Astrocyte of the spinal cord (primary cell): ENCODE results near the gene DPP10.

ENCODE experiments used
- DNase-seq: peaks from one replicate; pipeline ENCODE4 v3.0.0; 2011; ENCODE audit warnings: low read depth, low spot score
- H3K4me3 ChIP-seq: 2 replicates; pipeline ENCODE4 v1.5.1; 2011; ENCODE audit warnings: low read depth, mild to moderate bottlenecking, low read length, moderate library complexity
- in situ Hi-C: cut with HindIII; loops from 2 replicates; pipeline ENCODE4 v1.10.0; 2017; ENCODE audit warnings: low sequenced_read_pairs
- TF ChIP-seq, protein P1 (sequence below): IDR thresholded peaks from 2 replicates; pipeline ENCODE4 v1.5.1; 2012; ENCODE audit warnings: low read depth, mild to moderate bottlenecking, low read length, inconsistent platforms

The DPP10 gene

DNA sequence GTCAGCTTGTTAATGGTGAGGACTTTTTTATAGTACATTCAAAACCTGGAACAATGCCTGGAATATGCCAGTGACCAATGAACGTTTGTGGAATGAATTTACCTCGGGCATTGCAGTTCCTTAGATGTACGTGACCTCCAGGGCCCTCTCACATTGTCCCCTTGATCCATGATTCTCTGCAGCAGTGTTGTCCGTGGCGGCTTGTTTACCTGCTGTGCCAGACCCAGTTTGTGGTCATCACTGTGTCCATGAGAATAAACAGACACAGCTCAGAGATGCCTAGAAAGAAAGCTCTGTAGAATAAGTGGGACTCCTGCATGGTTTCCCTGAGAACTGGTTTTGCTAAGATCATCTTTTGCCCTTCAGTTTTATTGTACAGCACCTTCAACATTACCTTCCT lies 1132.2 kb downstream of the DPP10 start:
- no peak overlapping the region for H3K4me3 ChIP-seq
- in situ Hi-C loops: no loop called here
- DNase-seq: no peak
- TF ChIP-seq, protein P1, sequence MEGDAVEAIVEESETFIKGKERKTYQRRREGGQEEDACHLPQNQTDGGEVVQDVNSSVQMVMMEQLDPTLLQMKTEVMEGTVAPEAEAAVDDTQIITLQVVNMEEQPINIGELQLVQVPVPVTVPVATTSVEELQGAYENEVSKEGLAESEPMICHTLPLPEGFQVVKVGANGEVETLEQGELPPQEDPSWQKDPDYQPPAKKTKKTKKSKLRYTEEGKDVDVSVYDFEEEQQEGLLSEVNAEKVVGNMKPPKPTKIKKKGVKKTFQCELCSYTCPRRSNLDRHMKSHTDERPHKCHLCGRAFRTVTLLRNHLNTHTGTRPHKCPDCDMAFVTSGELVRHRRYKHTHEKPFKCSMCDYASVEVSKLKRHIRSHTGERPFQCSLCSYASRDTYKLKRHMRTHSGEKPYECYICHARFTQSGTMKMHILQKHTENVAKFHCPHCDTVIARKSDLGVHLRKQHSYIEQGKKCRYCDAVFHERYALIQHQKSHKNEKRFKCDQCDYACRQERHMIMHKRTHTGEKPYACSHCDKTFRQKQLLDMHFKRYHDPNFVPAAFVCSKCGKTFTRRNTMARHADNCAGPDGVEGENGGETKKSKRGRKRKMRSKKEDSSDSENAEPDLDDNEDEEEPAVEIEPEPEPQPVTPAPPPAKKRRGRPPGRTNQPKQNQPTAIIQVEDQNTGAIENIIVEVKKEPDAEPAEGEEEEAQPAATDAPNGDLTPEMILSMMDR: no peak

DNA sequence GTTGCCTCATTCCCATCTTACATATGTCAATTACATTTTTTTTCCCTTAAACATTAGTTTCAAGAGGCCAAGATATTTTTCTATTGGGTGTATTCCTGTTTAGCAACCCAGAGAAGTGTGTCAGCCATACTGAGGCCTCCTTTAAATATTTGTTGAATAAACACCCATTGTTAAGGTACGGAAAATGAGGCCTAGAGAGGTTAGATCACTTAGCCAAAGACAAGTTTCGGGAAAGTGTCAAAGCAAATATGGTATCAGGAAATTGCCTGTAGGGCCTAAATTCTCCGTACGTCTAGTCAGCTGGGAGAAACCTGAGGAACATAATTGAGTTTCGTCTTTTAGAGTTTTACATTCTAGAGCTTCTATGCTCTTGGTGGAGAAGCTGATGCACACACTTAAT lies 1138.3 kb downstream of the DPP10 start:
- no peak overlapping the region for H3K4me3 ChIP-seq
- no peak for DNase-seq
- in situ Hi-C loops: no loop called here
- TF ChIP-seq, protein P1: no peak

DNA sequence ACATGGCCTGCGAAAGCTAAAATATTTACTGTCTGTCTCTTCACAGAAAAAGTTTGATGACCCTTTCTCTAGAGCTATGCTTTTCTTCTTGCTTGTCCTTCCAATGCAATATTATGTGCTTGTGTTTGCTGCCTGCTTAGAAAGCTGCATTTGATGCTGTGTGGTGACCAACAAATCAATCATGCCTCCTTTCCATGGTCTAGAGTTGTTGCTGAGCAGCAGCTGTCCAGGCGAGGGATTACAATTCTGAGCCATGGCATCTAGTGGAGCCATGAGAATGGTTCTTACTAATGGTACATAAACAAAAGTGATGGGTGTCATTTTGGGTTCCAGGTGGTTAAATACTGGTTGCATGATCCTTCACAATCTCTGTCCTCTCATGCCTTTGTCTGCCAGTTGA lies 1142.1 kb downstream of the DPP10 start:
- TF ChIP-seq, protein P1: no peak

DNA sequence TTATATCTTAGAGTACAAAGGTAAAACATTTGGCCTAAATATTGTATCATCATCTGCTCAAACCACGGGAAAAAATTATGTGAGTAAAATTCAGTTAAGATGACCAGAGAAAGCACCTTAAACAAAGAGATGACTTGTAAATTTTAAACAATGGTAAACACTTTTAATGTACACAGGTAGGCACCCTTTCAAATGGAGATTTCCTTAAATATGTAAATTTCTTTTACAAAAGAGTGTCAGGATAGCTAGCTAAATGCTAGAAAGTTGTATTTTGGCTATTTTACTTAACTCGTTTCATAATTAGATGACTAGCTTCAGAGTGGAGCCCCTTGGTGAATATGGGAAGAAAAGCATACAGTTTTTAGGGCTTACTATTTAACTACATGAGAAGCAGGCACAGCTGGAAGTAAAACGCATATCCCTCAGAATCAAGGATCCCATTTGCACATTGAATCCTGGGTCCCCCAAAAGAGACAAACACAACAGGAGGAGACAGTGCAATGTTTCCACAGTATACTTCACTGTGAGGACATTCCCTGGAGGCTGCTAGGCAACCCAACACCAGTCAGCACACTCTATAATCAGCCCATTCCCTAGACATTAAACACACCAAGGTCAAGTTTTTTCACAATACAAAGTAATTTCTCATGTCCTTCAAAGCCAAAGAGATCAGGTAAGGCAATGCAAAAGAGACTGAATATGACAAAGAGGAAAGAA lies 1154.4 kb downstream of the DPP10 start:
- in situ Hi-C loops: no loop called here

More for the DNA sequence above, 1142.1 kb downstream of the DPP10 start:
- in situ Hi-C loops: no loop called here
- no peak overlapping the region for H3K4me3 ChIP-seq
- DNase-seq: no peak

DNA sequence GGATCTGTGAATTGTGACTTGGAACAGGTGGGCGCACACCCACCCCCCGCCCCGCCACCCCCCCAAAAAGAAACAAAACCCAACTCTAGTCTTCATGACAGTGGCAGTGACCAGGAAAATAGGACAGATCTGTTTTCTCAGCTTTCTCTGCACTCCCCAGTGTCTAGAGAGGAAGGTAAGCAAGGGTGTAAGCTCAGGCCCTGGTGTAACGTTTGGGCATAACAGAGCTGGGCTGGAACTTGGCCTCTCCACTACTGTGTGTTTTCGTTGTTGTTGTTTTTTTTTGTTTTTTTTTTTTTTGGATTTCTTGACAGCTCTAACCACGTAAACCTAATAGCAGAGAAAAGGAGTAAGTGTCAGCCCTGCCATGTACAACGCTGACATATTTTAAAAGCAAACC lies 1160.8 kb downstream of the DPP10 start:
- no peak for DNase-seq
- TF ChIP-seq, protein P1: no peak
- H3K4me3 ChIP-seq: no peak overlapping the region
- in situ Hi-C loops: no loop called here

More for the DNA sequence above, 1154.4 kb downstream of the DPP10 start:
- TF ChIP-seq, protein P1: no peak
- no peak for DNase-seq
- H3K4me3 ChIP-seq: no peak overlapping the region

DNA sequence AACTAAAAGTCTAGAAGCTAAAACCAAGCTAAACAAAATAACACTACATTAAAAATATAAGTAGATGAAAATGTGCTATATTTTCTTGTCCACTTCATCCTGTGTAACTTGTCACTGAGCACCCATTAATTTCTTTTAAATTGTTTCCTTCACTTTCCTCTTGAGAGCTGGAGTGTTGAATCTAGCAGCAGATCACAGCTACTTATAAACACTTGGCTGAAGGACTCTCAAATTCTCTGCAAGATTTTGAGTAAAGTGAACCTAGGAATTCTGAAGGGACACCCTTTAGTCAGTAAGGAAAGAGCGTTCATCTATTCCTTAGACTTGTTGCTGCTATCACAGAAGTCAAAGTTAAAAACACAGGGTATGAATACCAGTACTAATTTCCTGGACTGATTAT lies 1163.9 kb downstream of the DPP10 start:
- TF ChIP-seq, protein P1: no peak

More for the DNA sequence above, 1163.9 kb downstream of the DPP10 start:
- no peak for DNase-seq
- no peak overlapping the region for H3K4me3 ChIP-seq
- in situ Hi-C loops: no loop called here
